HCT116 (cell line): ENCODE data around the gene KLC4. TPM values are rescaled to one million over a fixed set of nuclear protein-coding genes. Genes with fewer than 3 reads are reported as not detected.

Experiments used
- ATAC-seq: fragments of 200-7000 bp; cut with Tn5 transposase; 2 replicates; pipeline ENCODE4 v1.9.1; 2020; ENCODE audit warnings: mild to moderate bottlenecking, moderate library complexity
- BruUV-seq: library from RNA; stranded (reverse); fragments of 400-500 nt; replicated peaks from 2 replicates; lab custom pipeline; 2021; lab: Mats Ljungman, UMichigan
- CTCF ChIA-PET: fragments of 300-600 bp; sonication (Branson Sonifier 250); formaldehyde crosslinking; loops from one replicate; lab custom pipeline; 2021; ENCODE audit warnings: antibody characterized with exemption; lab: Charles Lee
- POLR2A ChIA-PET: fragments of 300-600, 350-600 bp; sonication (Branson Sonifier 250); formaldehyde crosslinking; loops from one replicate; lab custom pipeline; 2021; ENCODE audit warnings: antibody characterized with exemption; lab: Charles Lee
- RAD21 ChIA-PET, 2 experiments: fragments of 300-600 bp; sonication (Branson Sonifier 250); formaldehyde crosslinking; loops; one replicate each; lab custom pipeline; 2023; ENCODE audit warnings: low total read pairs in 2 of 2; ENCODE audit not compliant: uncharacterized antibody in 2 of 2, unreplicated experiment in 2 of 2, low non-redundant PET in 1 of 2; lab: Charles Lee
- DNase-seq: peaks from one replicate; pipeline ENCODE4 v3.0.0-alpha.2; 2010; ENCODE audit warnings: low read depth, low spot score
- H2AFZ ChIP-seq: fragments of 200-600 bp; shearing (Covaris generic), sonication (generic); 2 replicates; pipeline ENCODE4 v1.6.1; 2017; ENCODE audit warnings: low read depth, mixed run types, mixed read lengths, antibody characterized with exemption, low read length; ENCODE audit not compliant: poor library complexity, severe bottlenecking
- H3K27ac ChIP-seq: 2 replicates; pipeline ENCODE4 v1.5.1; 2012; ENCODE audit warnings: low read depth, low read length
- H3K27me3 ChIP-seq: fragments of 200-600 bp; sonication (generic); 2 replicates; pipeline ENCODE4 v1.6.1; 2016; ENCODE audit warnings: mixed run types, low read length, mixed read lengths; ENCODE audit not compliant: insufficient read depth
- H3K36me3 ChIP-seq, 2 experiments: fragments of 200-500 bp in 1 of 2; fragments of 200-600 bp in 1 of 2; sonication (Bioruptor generic) in 1 of 2; sonication (generic) in 1 of 2; 2 replicates each; pipeline versions ENCODE4 v1.5.1 to v1.6.1; 2014 to 2016; ENCODE audit warnings: low read length in 2 of 2, inconsistent platforms in 1 of 2, mixed read lengths in 1 of 2, mixed run types in 1 of 2; ENCODE audit not compliant: insufficient read depth in 2 of 2, control insufficient read depth in 1 of 2
- H3K4me1 ChIP-seq, 2 experiments: fragments of 200-600 bp in 1 of 2; sonication (generic) in 1 of 2; 2 replicates each; pipeline versions ENCODE4 v1.5.1 to v1.6.1; 2012 to 2017; ENCODE audit warnings: low read length in 2 of 2, inconsistent platforms in 1 of 2, mild to moderate bottlenecking in 1 of 2, mixed read lengths in 1 of 2, mixed run types in 1 of 2, moderate library complexity in 1 of 2; ENCODE audit not compliant: insufficient read depth in 2 of 2, control insufficient read depth in 1 of 2
- H3K4me2 ChIP-seq: fragments of 200-600 bp; sonication (generic); 2 replicates; pipeline ENCODE4 v1.6.1; 2017; ENCODE audit warnings: mixed run types, low read length, mixed read lengths
- H3K4me3 ChIP-seq, 2 experiments: fragments of 200-600 bp in 1 of 2; sonication (generic) in 1 of 2; replicated peaks in 1 of 2; 2 replicates each; pipeline ENCODE4 v1.5.1; 2011 to 2016; ENCODE audit warnings: low read length in 2 of 2, control low read depth in 1 of 2, low read depth in 1 of 2, mild to moderate bottlenecking in 1 of 2, mixed read lengths in 1 of 2, mixed run types in 1 of 2
- H3K79me2 ChIP-seq: fragments of 200-600 bp; sonication (generic); 2 replicates; pipeline ENCODE4 v1.6.1; 2017; ENCODE audit warnings: mild to moderate bottlenecking, mixed run types, low read length, moderate library complexity, mixed read lengths; ENCODE audit not compliant: insufficient read depth
- H3K9ac ChIP-seq: fragments of 200-600 bp; sonication (generic); 2 replicates; pipeline ENCODE4 v1.6.1; 2016; ENCODE audit warnings: low read length, mixed read lengths
- H3K9me2 ChIP-seq: fragments of 200-600 bp; sonication (generic), shearing (Covaris generic); 2 replicates; pipeline ENCODE4 v1.6.1; 2017; ENCODE audit warnings: mixed run types, mild to moderate bottlenecking, moderate library complexity; ENCODE audit not compliant: insufficient read depth
- H3K9me3 ChIP-seq, 2 experiments: fragments of 200-500 bp in 1 of 2; fragments of 200-600 bp in 1 of 2; sonication (Bioruptor generic) in 1 of 2; sonication (generic) in 1 of 2; 2 replicates each; pipeline ENCODE4 v1.6.1; 2014 to 2017; ENCODE audit warnings: low read length in 2 of 2, mixed read lengths in 2 of 2, inconsistent platforms in 1 of 2, low read depth in 1 of 2, mild to moderate bottlenecking in 1 of 2, mixed run types in 1 of 2, moderate library complexity in 1 of 2; ENCODE audit not compliant: control insufficient read depth in 1 of 2, insufficient read depth in 1 of 2
- H4K20me1 ChIP-seq: fragments of 200-600 bp; sonication (generic), shearing (Covaris generic); 2 replicates; pipeline ENCODE4 v1.6.1; 2017; ENCODE audit warnings: mixed run types, mild to moderate bottlenecking, moderate library complexity; ENCODE audit not compliant: insufficient read depth
- ATF3 ChIP-seq: IDR thresholded peaks from 2 replicates; pipeline ENCODE4 v1.6.1; 2012
- CEBPB ChIP-seq: IDR thresholded peaks from 2 replicates; pipeline ENCODE4 v1.6.1; 2012; ENCODE audit warnings: low read depth
- CTCF ChIP-seq, 3 experiments: fragments of 200-600 bp in 1 of 3; sonication (generic) in 1 of 3; IDR thresholded peaks in 2 of 3; conservative IDR thresholded peaks in 1 of 3; 2 replicates each; pipeline ENCODE4 v1.5.1; 2012 to 2017; ENCODE audit warnings: low read depth in 2 of 3, low read length in 2 of 3, antibody characterized with exemption in 1 of 3, borderline replicate concordance in 1 of 3, control low read depth in 1 of 3, mild to moderate bottlenecking in 1 of 3, mixed read lengths in 1 of 3, mixed run types in 1 of 3, moderate library complexity in 1 of 3; ENCODE audit not compliant: insufficient read depth in 1 of 3
- EGR1 ChIP-seq: IDR thresholded peaks from 2 replicates; pipeline ENCODE4 v1.6.1; 2012; ENCODE audit warnings: low read depth
- ELF1 ChIP-seq: IDR thresholded peaks from 2 replicates; pipeline ENCODE4 v1.6.1; 2012; ENCODE audit warnings: low read depth, borderline replicate concordance
- EZH2 ChIP-seq: fragments of 200-600 bp; sonication (generic); IDR thresholded peaks from 2 replicates; pipeline ENCODE4 v1.6.1; 2017; ENCODE audit warnings: antibody characterized with exemption, mixed run types
- EZH2phosphoT487 ChIP-seq: fragments of 200-600 bp; IDR thresholded peaks from 2 replicates; pipeline ENCODE4 v1.6.1; 2018; ENCODE audit warnings: antibody characterized with exemption, borderline replicate concordance
- FOSL1 ChIP-seq: IDR thresholded peaks from 2 replicates; pipeline ENCODE4 v1.6.1; 2012; ENCODE audit warnings: low read depth
- MAX ChIP-seq: IDR thresholded peaks from 2 replicates; pipeline ENCODE4 v1.6.1; 2012
- POLR2A ChIP-seq: IDR thresholded peaks from 2 replicates; pipeline ENCODE4 v1.7.0; 2011; ENCODE audit warnings: borderline replicate concordance; ENCODE audit not compliant: insufficient read depth, insufficient read length; ENCODE audit errors: extremely low read depth
- SP1 ChIP-seq: IDR thresholded peaks from 2 replicates; pipeline ENCODE4 v1.6.1; 2012; ENCODE audit warnings: low read depth
- SRF ChIP-seq: IDR thresholded peaks from 2 replicates; pipeline ENCODE4 v1.6.1; 2012; ENCODE audit warnings: low read depth
- TCF7L2 ChIP-seq: IDR thresholded peaks from 2 replicates; pipeline ENCODE4 v1.7.0; 2011; ENCODE audit warnings: borderline replicate concordance, inconsistent platforms; ENCODE audit not compliant: insufficient read depth, insufficient read length; ENCODE audit errors: extremely low read depth
- YY1 ChIP-seq: IDR thresholded peaks from 2 replicates; pipeline ENCODE4 v1.6.1; 2011; ENCODE audit warnings: low read length, low read depth, moderate library complexity, mild to moderate bottlenecking; ENCODE audit not compliant: insufficient replicate concordance; ENCODE audit errors: extremely low read depth
- ZBTB33 ChIP-seq: IDR thresholded peaks from 2 replicates; pipeline ENCODE4 v1.6.1; 2011; ENCODE audit warnings: mild to moderate bottlenecking, low read length, moderate library complexity; ENCODE audit not compliant: insufficient replicate concordance; ENCODE audit errors: extremely low read depth
- ZFX ChIP-seq: fragments of 450-650 bp; IDR thresholded peaks from 2 replicates; pipeline ENCODE4 v1.6.1; 2017
- ZNF274 ChIP-seq: fragments of 200-500 bp; sonication (Bioruptor generic); IDR thresholded peaks from 2 replicates; pipeline ENCODE4 v1.6.1; 2014; ENCODE audit warnings: mild to moderate bottlenecking, low read depth, low read length, inconsistent platforms
- intact Hi-C: fragments of 100-400 bp; cut with micrococcal nuclease; formaldehyde crosslinking; loops from 2 replicates; pipeline ENCODE4 v1.10.0; 2022
- total RNA-seq: library from RNA; stranded (reverse); gene quantifications from one replicate; pipeline ENCODE4 v1.2.1, GENCODE V29; 2021; ENCODE audit not compliant: unreplicated experiment

Gene KLC4
- total RNA-seq, 1 experiment from 2014 or later: 16.2 TPM

- CTCF ChIA-PET: no interaction called here
- intact Hi-C loops: no loop called here
- DNase-seq (no peak), ATAC-seq (no peak)
- Histone ChIP-seq H3K4me1 (no peaks in the 10 kb centered on the region), H3K27me3 (no peaks in the 10 kb centered on the region), H3K36me3 (peaks cover 5 to 15% of the 10 kb centered on the region in 2 experiments; a peak in 3 of 4 replicates), H2AFZ (no peak overlapping the region), H3K4me3 (no peak overlapping the region), H3K79me2 (no peaks in the 10 kb centered on the region), H3K9me2 (no peaks in the 10 kb centered on the region), H3K27ac (no peak overlapping the region), H3K9ac (no peak overlapping the region), H3K4me2 (no peak overlapping the region), H3K9me3 (no peaks in the 10 kb centered on the region), H4K20me1 (no peaks in the 10 kb centered on the region)
- TF ChIP-seq ELF1 (no peak), CEBPB (no peak), ZFX (no peak), CTCF (IDR thresholded peaks at IDR 0.05 in 2 of 3, conservative IDR thresholded peaks at IDR 0.05 in 1 of 3; ENCODE audit: borderline replicate concordance in 1 of 3, insufficient read depth in 1 of 3, low read depth in 2 of 3, low read length in 2 of 3) (no peak), POLR2A (no peak), EZH2phosphoT487 (no peak), FOSL1 (no peak), EGR1 (no peak), MAX (no peak), TCF7L2 (no peak), ZBTB33 (no peak), ZNF274 (no peak), SRF (no peak), ATF3 (no peak), EZH2 (no peak), YY1 (no peak), SP1 (no peak)
- POLR2A ChIA-PET: no interaction called here
- BruUV-seq: no TSS peak
- RAD21 ChIA-PET: no interaction called here
Measured at GRCh38 chr6:43045371-43045930, 14.0 kb upstream of the KLC4 start.
